ENCODE data around the gene SCN2B.

DNA sequence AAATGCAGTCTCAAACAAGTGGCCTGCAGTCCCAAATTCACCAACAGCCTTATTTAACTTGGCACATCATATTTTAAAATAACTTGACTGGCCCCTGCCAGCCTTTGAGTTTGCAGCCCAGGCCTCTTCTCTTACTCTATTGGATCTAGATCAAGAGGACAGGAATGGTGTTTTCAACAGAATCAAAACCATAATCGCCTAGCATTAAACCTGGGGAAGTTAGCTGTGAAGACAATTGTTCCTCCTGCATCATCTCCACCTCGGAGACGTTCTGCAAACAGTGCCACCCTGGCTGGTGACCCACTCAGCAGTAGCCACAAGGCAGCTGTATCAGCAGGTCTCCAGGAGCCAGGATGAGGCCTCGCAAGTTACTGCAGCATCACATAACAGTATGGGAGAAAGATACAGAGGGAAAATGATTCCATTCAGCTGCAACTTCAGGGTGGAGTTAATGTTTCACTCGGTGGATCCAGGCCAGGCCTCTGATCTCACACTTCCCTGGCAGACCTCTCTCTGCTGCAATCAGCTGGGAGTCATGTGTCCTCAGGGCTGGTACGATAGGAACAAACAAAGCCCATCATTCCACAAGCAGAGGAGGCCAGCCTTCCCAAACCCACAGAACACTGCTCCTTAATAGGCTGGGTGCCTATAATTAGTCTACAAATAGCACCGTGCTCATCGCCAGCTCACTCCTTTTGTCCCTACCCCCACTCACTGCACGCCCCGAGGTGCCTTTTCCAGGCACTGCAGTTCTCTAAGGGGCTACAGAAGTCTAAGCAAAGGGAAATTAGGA lies 18.6 kb upstream of the SCN2B start:
- TF ChIP-seq, protein P1, sequence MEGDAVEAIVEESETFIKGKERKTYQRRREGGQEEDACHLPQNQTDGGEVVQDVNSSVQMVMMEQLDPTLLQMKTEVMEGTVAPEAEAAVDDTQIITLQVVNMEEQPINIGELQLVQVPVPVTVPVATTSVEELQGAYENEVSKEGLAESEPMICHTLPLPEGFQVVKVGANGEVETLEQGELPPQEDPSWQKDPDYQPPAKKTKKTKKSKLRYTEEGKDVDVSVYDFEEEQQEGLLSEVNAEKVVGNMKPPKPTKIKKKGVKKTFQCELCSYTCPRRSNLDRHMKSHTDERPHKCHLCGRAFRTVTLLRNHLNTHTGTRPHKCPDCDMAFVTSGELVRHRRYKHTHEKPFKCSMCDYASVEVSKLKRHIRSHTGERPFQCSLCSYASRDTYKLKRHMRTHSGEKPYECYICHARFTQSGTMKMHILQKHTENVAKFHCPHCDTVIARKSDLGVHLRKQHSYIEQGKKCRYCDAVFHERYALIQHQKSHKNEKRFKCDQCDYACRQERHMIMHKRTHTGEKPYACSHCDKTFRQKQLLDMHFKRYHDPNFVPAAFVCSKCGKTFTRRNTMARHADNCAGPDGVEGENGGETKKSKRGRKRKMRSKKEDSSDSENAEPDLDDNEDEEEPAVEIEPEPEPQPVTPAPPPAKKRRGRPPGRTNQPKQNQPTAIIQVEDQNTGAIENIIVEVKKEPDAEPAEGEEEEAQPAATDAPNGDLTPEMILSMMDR (IDR thresholded peaks at IDR 0.05), result no peak
- no peak for TF ChIP-seq EP300 (IDR thresholded peaks at IDR 0.05; ENCODE audit: borderline replicate concordance in 1 of 2, low read depth in 1 of 2, low read length in 1 of 2)
- TF ChIP-seq, protein P2, sequence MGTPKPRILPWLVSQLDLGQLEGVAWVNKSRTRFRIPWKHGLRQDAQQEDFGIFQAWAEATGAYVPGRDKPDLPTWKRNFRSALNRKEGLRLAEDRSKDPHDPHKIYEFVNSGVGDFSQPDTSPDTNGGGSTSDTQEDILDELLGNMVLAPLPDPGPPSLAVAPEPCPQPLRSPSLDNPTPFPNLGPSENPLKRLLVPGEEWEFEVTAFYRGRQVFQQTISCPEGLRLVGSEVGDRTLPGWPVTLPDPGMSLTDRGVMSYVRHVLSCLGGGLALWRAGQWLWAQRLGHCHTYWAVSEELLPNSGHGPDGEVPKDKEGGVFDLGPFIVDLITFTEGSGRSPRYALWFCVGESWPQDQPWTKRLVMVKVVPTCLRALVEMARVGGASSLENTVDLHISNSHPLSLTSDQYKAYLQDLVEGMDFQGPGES (IDR thresholded peaks at IDR 0.05; ENCODE audit: low read depth, low read length), result no peak
- TF ChIP-seq CHD2 (IDR thresholded peaks at IDR 0.05; ENCODE audit: low read length, partially characterized antibody), result no peak
- TF ChIP-seq, protein P3, sequence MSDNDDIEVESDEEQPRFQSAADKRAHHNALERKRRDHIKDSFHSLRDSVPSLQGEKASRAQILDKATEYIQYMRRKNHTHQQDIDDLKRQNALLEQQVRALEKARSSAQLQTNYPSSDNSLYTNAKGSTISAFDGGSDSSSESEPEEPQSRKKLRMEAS (IDR thresholded peaks at IDR 0.05; ENCODE audit: low read depth), result no peak
- no peak for TF ChIP-seq SIN3A (IDR thresholded peaks at IDR 0.05; ENCODE audit: borderline replicate concordance, low read depth, low read length)
- no peak for TF ChIP-seq YY1 (IDR thresholded peaks at IDR 0.05; ENCODE audit: low read depth)
- TF ChIP-seq SMC3 (IDR thresholded peaks at IDR 0.05; ENCODE audit: low read depth, low read length), result no peak
- no peak for TF ChIP-seq RAD21 (IDR thresholded peaks at IDR 0.05; ENCODE audit: low read length)
- TF ChIP-seq GATA2 (CRISPR knock-in tag; IDR thresholded peaks at IDR 0.05), result no peak
- TF ChIP-seq TAF1 (IDR thresholded peaks at IDR 0.05; ENCODE audit: borderline replicate concordance, low read depth, low read length), result no peak

Data from SK-N-SH (cell line).